GM18519 (cell line): ENCODE measurements around the gene TCF3.

ENCODE experiments used
- ATAC-seq: cut with Tn5 transposase; IDR thresholded peaks from one replicate; pipeline ENCODE4 v1.9.1; 2021; ENCODE audit warnings: mild to moderate bottlenecking, moderate library complexity; ENCODE audit not compliant: unreplicated experiment, low FRiP score

The TCF3 gene

DNA sequence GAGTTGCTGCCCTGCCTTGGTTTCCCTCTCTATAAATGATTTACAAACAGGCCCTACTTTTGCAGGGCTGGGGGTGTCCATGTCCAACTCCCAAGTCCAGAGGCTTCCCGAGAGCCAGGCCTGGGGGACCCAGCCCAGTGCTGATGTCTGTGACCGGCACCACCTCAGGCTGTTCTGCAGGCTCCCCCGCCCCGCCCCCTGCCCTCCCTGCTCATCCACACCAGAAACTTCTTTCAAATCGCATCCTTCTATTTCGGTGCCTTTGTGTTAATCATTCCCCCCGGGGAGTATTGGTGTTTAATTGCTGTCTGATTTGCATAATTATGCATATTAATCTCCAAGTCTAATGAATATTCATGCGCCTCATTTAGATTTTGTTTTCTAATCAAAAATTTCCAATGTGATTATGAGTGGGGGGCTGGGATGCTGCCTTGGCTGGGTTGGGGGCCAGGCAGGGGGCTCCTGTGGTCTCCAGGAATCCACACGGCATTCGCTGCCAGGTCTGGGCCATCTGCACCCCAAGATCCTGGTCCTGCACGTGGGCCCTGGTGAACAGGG, 19.1 kb downstream of the TCF3 start:
- no peak for ATAC-seq

DNA sequence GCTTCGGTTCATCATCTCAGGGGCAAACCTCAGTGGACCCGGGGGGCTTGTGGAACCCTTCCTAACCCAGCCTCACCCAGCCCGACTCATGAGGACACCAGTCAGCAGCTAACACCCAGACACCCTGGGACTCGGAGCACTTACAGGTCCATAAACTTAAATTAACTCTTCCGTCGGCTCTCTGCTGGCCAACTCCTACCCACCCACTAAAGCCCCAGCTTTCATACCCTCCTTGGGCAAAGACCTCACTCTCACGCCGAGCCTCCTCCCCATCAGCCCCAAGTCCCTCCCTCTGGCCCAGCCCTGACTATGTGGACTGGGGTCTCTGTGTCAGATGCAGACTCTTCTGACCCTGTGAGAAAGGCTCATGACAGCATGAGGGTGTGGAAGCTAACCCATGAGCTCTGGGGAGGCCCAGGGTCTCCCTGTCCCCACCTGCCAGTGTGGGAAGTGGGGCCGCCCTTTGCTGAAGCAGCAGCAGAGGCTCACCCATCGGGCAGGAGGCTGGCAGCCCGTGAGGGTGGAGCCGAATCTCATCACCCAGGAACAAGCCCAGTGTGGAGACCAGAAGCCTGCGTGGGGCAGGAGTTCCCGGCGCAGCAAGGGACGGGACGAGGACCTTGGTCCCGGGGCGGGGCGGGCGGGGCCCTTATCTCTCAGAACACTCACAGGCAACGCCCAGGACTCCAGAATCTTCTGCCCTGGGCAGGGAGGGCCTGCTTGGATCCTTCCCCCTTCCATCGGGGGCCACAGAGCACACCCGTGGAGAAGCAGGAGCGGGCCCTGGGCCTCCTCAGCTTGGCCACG, 19.8 kb downstream of the TCF3 start:
- no peak for ATAC-seq

DNA sequence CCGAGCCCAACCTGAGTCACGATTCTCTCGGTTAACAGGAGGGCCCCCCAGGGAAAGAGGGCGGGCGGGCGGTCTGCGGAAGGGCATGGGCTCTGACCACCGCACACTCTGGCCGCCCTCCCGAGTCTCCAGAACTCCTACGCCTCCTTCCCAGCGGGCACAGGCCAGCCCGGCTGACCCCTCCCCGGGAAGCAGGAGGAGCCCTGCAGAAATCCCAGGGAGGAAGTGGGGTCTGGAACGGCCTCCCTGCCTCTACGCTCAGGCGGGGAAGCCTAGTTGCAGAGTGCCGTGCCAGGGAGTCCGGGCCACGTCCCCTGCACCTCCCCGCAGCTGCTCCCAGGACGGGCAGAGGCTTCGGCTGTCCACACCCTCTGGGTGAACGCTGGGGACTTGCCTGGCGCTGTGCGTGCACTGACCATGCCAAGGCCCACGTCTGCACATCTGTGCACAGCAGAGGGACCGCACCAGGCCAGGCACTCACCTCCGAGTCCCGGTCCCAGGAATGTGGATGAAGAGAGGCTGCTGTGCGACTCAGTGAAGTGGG, 20.8 kb downstream of the TCF3 start:
- no peak for ATAC-seq

DNA sequence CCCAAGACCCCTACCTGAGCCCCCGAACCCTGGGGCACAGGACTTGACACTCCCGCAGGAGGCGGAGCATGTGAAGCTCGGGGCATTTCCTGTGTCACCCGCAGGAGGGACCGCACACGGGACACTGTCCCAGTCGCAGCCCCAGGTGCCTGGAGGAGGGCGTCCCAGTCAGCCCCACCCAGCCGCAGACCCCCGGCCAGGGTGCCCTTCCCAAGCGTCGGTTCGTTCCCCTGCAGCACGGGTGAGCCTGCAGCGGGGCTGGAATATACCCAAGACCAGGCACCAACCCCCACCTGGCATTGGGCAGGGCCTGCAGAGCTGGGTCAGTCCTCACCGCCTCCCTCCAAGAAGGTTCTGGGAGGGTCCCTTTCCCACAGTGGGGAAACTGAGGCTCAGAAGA, 21.6 kb downstream of the TCF3 start:
- no peak for ATAC-seq

DNA sequence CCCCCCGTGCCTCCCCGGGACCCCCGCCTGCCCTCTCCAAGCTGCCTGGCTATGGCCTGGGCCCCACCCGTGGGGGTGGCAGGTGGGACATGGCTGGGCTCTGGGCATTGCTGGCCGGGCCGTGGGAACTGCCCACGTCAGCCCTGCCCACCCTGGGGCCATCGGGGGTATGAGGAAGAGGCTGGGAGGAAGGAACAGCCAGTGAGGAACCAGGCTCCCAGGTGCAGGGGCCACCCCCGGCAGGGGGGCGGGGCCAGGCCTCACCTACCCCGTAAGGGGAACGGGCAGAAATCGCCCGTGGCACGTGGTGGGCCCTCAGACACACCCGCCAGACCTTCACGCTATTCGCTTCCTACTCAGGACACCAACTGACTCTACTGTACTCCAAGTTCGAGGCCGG, 22.4 kb downstream of the TCF3 start:
- no peak for ATAC-seq

DNA sequence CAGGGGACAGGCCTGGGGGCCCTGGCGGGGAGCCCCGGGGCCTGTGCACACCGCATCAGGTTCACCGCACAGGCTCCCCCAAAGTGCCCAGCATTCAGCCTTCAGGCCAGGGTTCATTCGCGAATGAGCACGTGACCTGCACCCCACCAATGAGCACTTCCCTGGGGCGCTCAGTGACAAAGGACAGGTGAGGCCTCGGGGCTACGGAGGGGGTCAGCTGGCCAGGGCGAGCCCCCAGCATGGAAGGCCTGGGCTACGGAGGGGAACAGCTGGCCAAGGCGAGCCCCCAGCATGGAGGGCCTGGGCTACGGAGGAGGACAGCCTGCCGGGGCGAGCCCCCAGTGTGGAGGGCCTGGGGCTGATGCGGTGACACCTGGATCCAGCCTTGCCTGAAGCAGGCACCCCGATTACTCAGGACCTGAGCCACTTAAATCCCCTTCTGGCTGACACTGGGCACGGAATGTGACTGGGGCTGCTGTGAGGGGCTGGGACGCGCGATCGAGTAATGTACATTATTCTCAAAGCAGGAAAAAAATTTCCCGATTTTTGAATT, 23.1 kb downstream of the TCF3 start:
- ATAC-seq = no peak

DNA sequence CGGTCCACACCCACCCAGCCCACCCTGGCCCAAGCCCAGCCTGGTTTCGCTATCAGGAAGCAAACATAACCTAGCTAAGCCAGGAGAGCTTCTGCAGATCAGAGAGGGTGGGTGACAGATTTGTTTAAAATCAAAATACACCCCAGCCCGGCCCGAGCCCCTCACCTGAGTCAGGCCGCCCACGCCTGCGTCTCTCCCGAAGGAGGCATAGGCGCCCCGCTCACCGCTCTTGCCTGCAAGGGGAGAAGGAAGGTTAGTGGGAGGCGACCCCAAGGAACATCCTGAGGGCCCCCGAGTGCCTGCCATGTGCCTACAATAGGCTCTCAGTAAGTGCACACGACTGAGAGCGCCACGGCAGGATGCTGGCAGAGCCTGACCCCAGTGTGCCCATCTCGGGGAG, 25.2 kb downstream of the TCF3 start:
- no peak for ATAC-seq

DNA sequence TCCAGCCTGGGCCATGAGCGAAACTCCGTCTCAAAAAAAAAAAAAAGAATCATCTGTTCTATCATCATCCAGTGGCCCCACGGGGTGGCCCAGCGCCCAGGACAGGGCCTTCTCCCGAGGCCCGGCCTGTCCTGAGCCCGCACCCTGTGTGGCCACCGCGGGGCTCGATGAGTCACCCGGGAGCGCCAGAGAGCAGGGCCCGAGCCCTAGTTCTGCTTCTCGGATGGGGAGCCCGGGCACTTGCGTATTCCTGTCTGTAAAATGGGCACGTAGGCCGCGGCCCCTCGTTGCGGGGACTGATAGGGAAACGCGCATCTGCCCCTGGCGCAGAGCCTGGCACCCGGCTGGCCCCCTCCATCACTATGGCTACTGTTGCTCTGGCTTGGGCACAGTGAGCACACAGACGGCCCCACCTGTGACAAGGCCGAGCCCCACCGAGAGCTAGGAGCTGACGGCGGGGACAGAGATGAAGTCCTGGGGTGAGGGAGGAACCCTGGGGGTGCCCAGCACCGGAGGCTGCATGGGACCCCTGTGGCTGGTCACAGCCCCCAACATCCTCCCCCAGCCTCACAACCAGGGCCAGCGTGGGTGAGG, 25.9 kb downstream of the TCF3 start:
- ATAC-seq = no peak

DNA sequence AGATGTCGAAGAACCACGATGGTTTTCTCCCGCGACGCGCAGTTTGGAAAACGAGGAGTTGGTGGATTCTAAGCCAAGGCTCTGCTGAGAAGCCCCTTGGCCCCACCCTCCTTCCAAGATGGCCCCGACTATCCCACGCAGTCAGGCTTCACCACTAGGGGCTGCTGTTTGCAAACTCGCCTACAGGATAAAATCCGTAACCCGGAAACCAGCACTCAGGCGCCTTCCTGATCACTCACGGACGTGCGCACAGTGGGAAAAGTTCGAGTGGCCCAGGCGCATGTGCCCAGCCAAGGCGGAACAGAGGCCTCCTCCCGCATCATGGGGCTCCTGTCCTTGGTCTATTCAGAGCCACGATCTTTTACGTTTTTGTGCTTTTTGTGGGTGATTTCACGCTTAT, 28.0 kb downstream of the TCF3 start:
- ATAC-seq = no peak

DNA sequence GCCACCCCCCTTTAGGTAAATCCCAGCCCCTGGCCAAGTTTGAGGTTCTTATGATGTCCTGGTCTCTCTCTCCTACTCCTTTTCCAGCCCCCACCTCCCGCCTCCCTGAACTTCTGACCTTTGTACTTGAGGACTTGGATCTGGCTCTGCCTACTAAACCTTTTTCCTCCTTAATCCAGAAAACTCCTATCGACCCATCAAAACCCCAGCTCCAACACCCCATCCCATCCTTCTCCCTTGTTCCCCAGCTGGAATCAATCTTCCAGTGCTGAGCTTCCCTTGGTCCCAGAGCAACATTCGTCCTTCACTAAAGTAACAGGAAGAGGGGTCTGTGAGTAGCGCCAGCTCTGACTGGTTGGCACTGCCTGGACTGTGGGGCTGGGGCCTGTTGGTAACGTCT, 29.9 kb downstream of the TCF3 start:
- ATAC-seq = no peak

DNA sequence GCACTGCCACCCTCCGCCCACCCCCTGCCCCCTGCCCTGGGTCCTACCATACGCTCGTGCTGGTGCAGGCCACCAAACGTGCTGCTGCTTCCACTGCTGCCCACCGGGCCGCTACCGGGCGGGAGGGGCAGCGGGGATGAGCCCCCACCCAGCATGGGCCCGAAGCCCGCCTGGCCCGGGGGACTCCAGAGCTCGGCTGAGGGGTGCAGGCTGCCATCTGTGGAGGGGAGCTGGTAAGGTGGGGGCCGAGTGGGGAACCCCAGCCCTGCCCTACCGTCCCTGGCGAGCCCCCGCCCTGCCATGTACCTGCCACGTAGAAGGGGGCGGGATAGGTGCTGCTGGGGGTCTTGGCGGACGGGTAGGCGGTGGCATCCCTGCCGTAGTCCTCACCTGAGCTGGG, 30.4 kb downstream of the TCF3 start:
- ATAC-seq = no peak

DNA sequence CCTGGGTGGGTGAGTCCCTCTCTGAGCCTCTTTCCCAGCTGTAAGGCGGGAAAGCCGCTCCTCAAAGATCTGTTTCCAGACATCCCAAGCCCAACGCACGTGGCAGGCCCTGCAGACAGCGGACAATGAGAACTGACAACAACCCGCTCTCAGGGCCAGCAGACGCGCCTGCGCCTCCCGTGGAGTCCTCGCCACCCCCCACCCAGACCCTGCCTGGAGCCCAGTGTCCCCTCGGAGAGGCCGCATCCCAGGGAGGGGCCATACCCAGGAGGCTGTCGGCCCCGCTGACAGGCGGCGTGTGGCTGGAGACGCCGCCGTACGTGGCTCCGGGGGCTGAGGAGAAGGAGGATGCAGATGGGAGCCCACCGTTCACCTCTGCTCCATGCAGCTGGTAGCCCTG, 30.8 kb downstream of the TCF3 start:
- no peak for ATAC-seq

DNA sequence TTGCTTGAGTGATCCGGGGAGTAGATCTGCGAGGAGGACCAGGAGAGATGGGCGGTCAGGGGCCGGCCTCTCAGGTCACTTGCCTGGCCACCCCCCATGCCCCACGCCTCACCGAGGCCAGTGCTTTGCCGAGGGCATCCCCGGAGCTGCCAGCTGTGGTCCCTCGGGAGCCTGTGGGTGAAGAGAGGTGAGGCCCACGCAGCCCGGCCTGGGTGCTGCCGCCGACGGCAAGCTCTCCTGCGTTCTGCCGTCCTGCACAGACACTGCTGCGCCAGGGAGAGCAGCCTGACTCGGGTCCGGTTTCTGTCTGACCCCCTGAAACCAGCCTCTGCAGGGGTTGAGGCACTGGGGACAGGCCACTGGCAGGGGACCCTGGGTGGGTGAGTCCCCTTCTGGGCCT, 31.4 kb downstream of the TCF3 start:
- no peak for ATAC-seq

DNA sequence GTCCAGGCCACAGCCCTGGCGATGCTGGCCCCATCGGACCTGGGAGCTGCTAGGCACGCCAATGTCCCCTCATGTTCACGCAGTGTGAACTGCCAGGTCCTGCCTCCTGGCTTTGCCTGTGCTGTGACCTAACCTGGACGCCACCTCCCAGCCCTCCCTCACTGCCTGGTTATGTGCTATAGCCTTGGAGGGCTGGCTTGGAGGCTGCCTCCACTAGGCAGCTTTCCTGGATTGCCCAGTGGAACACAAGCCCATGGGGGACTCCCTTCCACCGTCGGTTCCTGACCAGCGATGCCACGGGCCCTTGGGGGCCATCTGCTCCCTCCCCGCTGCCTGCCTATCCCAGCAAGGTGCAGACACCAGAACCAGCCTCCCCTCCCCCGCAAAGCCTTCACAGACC, 31.9 kb downstream of the TCF3 start:
- no peak for ATAC-seq

DNA sequence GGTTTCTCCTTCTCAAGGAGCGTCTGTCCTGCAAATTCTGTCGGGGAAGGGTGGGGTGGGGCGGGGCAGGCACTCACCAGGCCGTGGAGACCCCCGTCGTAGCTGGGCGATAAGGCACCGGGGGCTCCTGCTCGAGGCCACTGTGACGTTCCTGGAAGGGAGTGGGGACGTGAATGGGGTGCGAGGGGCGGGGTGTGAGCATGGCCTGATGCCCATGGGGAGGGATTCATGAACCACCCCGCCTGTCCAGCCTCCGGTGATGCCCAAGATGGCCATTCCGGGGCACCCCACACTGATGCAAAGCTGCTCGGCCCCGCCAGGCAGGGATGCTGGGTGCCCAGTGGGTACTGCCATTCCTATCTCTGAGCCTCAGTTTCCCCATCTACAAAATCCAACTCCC, 32.7 kb downstream of the TCF3 start:
- no peak for ATAC-seq

DNA sequence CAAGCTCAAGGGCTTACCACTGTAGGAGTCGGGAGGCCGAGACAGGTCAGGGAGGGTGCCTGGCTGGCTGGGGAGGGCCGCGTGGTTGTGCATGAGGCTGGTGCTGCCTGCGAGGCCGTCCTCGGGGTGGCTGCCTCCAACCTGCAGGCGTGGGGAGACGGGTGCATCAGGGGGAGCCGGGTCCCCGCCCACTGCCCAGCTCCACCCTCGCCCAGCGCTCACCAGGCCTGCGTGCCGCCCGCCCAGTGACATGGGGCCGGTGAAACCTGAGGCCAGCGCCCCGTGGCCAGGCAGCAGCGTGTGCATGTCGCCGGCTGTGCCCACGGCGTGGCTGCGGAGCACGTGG, 33.3 kb downstream of the TCF3 start:
- ATAC-seq = no peak

DNA sequence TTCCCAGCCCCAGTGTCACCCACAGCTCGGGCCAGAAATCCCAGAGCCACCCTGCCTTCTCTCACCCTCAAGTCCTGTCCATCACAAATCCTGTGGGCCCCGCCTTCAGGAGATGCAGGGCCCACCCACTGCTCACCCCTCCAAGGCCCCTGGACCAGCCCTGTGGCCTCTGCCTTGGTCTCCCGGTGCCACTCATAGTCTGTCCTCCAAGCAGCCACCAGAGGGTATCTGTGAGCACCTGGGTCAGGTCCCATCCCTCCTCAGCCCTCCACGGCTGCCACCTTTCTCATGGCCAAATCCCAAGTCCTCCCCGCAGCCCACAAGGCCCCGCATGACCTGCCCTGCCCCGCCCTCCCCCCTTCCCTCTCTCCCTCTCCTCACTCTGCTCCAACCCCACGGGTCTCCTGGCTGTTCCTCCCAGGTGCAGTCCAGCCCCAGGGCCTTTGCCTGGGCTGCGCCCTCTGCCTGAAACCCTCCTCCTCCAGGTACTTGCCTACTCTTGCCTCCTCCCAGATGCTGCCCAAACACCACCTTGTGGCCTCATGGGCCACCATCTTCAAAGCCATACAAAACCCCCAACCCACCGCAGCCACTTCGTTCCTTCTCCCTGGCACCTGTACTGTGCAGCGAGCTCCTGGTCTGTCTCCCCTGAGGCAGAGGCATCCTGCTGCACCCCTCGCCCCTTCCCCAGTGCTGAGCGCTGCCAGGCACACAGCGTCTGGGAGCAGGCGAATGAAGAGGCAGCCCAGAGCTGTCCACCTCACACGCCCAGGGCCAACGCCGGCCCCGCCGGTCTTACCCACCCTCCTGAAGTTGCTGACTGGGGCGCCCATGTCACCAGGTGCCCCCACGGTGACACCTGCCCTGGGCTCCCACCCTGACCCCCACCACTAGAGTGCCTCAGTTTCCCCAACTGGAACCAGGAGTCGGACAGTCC, 34.0 kb downstream of the TCF3 start:
- no peak for ATAC-seq

DNA sequence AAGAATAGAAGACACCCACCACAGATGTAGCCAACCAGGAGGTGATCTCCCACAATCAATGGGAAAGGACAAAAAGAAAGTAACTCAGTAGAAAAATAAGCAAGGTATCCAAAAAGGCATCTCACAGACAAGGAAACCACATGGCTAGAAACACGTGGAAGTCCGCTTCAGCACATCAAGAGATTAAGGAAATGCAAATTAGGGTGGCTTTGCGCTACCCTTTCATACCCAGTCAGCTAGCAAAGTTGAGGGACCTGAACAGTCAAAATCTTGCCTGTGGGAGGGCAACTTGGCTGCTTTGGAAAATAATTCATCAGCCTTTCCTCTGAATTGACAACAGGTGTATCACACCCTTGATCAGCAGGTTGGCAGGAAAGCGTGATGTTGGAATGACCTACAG, 35.5 kb downstream of the TCF3 start:
- no peak for ATAC-seq

DNA sequence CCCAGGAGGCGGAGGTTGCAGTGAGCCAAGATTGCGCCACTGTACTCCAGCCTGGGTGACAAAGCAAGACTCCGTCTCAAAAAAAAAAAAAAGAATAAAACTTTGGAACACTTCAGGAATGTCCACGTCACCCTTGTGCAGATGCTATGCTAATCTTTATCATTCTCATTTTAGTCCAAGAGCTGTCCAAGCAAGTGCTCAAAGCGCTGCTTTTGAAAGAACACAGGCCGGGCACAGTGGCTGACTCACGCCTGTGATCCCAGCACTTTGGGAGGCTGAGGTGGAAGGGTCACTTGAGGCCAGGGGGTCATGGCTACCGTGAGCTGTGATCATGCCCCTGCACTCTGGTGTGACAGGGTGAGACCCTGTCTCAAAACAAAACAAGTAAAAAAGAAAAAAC, 36.0 kb downstream of the TCF3 start:
- ATAC-seq = no peak

DNA sequence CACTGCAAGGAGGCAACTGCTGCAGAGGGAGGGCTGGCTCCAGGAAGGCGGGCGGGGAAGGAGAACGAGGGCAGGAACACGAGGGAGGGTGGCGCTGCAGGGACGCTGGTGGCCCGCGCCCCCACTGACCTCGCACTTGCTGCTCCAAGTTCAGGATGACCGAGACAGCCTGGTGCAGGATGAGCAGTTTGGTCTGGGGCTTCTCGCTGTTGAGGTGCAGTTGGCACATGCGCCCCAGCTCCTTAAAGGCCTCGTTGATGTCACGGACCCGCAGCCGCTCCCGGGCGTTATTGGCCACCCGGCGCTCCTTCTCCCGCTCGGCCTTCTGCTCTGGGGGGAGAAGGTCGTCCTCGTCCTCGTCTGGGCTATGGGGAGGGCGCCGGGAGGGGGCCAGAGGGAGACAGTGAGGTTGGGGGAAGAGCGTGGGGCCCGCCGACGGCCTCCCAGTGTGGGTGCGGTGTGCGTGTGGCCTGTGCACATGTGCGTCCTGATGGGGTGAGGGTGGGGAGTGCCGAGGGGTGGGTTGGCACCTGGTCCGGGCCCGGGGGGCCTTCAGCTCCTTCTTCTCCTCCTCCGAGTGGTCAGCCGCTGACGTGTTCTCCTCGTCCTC, 37.2 kb downstream of the TCF3 start:
- no peak for ATAC-seq
